ENCODE data around the gene CAP2. TPM values are rescaled to one million over a fixed set of nuclear protein-coding genes. Genes with fewer than 3 reads are reported as not detected.

CAP2 gene
- total RNA-seq, 1 experiment from 2014 or later: 35.9 TPM

DNA sequence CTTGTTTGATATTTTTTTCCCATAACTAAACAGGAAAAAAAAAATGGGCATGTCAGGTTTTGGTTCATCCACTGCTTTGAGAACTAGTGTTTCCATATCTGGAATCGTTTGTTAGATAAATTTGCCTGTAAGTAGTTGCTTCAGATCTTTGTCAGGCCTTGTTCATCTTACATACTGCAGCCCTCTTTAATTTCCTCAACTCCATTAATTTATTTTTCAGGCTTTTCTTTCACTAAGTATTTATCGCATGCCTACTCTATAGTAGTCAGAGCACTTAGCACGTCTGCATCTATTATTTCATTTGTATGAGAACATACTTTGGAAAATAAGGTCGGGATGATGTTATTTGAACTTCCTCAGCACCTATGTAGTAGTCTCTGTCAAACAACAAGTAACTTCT, 80.9 kb downstream of the CAP2 start:
- no peak for DNase-seq (ENCODE audit: low read depth)

DNA sequence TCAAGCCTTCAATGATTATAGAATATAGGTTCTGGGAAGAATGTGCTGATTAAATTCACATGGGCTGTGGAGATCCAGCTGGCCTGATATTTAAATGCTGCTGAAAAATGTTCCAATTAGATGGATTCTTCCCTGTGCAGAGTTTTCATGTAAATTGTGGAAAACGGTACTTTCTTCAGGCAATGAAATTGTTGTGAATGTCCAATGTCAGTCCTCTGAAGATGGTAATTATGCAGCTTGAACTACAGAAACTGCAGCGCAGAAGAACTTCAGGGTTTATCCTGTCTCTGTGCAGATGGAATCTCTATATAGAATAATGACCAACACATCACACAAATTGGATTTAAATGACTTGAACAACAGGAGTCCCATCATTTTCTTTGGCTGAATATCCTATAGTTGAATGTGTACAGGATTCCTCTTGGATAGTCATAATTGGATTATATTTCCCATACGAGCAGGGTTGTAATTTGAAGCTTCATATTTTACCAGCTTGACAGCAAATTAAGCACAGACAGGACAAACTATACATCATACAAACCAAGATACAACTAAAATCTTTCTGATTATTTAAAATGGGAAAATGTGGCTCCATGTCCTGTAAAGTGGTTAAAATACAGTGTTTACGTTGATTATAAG, 82.3 kb downstream of the CAP2 start:
- no peak for DNase-seq (ENCODE audit: low read depth)

DNA sequence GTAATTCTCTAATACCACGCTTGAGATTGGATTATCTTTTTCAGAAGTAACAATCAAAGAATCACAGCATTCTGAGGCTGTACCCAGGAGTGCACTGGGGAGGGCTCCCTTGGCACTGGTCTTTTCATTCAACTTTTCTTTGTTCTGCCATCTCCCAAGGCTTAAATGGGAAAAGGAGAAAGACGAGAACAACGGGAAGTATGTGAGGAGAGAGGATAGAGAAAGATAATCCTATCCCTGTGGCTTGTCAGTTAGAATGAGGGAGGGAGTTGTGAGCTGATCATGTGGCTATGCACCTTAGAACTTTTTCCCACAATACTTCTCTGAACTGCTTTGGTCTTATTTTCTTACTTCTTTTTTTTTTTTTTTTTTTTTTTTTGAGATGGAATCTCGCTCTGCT, 83.1 kb downstream of the CAP2 start:
- DNase-seq (ENCODE audit: low read depth): no peak

DNA sequence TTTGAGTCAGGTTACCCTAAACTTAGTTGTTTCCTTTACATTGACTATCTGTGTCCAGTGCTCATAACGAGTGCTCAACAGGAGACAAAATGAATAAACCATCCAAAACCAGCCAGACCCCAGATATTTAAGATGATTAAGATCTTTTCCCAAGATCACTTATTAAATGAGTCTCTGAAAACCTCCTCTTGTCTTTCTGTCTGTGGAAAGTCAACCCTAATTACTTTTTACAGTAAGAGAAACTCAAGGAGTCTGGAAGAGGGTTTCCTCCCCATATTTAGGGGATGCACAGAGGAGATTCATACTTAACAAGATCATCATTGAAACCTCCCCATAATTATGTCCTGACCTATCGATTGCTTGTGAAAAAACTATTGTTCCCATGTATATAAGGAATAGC, 84.0 kb downstream of the CAP2 start:
- no peak for DNase-seq (ENCODE audit: low read depth)

DNA sequence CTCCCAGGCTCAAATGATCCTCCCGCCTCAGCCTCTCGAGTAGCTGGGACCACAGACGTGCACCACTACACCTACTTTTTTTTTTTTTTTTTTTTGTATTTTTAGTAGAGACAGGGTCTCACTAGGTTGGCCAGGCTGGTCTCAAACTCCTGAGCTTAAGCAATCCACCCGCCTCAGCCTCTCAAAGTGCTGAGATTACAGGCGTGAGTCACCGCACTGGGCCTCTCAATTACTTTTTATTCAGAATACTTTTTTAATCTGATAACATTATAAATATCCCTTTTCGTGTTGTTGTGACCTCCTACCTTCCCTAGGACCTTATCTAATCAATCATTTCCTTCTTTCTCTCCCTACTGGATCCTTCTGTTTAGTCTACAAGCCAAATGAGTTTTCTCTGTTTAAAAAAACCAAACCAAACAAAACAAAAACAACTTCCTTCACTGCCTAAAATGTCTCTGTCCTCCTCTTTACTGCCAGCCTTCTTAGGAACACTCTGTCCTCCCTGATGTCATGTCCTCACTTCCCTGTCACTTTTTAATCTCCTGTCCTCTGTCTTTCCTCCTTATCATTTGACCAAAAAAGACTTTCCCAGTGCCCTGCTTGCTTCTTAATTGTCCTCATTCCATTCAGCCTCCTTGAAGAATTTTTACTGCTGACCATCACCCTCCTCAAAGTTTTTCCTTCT, 85.0 kb downstream of the CAP2 start:
- no peak for DNase-seq (ENCODE audit: low read depth)

DNA sequence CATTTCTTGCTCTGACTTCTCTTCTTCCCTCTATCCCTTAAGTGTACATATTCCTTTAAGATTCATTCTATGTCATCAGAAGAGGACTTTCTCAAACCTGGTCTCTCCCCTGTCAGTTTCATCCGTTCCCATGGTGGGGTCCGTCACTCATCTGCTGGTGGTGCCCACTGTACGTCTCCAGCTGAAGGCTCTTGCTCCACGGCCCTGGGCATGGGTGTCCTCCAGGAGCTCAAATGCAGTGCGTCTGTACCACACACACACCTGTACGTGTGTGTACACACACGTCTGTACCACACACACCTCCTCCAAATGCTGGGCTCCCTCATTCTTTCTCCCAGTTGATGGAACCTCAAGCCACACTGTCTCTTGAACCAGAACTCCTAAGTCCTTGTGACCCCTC, 85.6 kb downstream of the CAP2 start:
- DNase-seq (ENCODE audit: low read depth): no peak

DNA sequence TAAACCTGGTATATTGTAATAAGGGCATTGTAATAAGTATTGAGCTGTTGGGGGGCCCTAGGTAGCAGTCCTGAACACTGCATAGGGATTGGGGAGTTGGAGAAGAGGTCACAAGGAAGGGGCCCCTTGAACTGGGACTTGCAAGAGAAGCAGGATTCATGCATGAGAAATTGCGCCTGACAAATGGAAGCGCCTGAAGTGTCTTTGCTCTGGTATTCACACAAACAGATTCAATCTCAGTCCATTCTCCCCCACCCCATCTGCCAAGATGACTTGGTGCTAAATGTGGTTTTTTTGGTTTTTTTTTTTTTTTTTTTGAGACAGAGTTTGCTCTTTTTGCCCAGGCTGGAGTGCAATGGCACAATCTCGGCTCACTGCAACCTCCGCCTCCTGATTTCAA, 87.1 kb downstream of the CAP2 start:
- no peak for DNase-seq (ENCODE audit: low read depth)

DNA sequence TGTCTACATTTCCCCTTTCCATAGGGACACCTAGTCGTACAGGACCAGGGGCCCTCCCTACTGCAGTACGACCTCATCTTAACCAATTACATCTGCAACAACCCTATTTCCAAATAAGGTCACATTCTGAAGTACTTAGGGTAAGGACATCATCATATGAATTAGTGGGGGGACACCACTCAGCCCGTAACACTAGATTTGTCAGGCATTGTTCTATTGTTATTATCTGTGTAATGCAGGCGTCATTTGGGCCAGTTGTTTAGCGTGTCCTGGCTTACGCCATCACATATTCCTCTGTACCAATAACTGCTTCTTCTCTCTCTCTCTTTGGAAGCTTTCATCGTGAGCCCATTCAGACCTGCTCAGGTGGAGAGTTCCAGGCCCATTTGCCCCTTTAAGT, 89.3 kb downstream of the CAP2 start:
- no peak for DNase-seq (ENCODE audit: low read depth)

DNA sequence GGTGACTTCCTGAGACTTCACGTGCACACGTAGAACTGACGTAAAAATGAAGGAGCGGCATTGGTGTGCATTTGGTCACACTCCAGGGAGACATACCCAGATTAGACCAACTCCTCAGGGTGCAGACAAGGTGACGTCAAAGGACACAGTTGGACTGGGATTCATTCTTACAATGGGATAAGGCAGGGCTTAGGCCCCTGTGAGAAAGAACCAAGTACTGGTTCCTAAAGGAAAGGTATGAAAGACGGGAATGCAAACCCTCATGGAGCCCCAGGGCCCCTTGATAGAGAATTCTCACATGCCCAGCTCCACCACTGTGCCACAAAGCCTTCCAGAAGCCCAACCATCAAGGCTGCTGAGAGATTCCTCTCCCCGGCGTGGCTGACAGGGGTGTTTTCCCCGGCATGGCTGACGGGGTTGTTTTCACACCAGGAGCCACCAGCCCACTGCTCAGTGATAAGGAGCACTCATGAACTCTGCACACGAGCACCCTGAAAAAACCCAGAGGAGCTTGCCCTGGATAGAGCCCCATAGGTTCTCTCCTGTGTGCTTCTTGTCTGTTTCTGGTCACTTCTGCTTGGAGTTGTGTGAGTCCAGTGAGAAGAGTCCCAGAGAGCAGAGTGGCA, 90.1 kb downstream of the CAP2 start:
- DNase-seq (ENCODE audit: low read depth): no peak

DNA sequence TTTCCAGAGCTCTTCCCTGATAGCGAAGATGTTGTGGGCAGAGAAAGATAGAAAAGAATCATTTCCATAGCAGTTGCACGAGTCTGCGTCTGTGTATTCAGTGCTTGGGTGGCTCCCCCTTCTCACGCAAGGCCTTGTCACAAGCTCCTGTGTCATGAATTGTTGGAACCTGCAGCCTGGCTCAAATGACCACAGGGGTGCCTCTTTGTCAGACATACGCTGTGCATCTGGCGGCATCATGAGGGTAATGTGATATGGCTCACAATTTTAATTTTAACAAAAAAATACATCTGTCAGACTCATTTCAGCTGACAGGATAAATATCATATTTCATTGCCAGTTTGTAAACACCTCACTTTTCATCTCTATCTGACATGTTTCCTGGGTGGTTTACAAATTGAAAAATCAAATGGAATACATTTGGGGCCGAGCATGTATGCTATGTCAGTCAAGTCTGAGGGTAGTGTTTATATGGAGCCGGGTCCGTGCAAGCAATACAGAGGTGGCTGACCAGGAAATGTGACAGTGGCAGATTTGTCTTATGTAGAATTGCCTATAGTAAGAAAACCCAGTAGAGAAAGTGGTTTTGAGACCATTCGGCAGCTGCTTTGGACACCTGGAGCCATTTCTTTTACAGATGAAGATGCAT, 90.9 kb downstream of the CAP2 start:
- DNase-seq (ENCODE audit: low read depth): peak; percentile 61

DNA sequence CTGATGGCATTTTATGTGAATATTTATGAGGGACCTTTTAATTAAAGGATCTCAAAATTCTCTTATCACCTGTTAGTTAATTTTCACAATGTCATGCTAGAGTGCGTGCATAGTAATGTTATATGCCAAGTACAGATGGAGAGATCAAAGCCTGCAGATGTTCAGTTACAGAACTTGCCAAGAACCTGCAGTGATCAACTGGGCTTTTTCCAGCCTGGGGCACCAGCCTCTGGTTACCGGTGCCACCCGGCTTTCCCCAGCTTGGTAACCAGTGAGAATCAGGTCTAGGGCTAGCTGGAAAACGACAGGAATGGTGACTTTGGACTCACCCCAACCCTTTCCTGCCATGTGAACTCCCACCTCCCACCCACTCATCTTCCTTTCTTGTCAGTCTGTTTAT, 91.8 kb downstream of the CAP2 start:
- DNase-seq (ENCODE audit: low read depth): no peak

DNA sequence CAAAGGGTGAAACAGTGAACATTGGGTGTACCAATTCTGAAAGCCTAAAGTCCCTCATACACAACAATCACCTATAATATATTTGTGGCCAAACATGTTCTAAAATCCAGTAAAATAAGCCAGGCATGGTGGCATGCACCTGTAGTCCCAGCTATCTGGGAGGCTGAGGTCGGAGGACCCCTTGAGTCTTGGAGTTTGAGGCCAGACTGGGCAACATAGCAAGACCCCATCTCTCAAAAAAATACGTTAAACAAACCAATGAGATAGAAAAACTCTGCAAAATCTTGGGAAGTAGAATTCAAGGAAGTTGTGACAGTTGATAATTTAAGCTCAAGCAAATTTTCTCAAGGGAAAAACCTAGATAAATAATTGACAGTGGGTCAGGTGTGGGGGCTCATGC, 92.6 kb downstream of the CAP2 start:
- DNase-seq (ENCODE audit: low read depth): no peak

DNA sequence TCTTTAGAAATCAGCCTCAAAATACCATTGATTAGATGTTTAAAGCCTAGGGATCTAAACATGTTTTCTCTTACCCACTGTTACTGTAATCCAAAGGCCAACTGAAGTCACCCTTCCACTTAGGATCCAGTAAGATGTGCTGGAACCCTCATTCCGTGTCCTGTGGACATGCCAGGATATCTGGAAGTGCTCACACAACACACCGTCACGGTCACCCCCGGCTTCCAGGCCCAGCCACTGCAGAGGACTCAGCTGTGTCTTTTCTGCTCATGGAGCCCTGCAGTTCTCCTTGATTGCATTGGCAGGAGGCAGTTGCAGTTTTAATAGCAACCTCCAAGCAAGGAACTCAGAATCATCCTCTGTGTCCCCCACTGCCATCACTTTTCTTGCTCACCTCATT, 93.3 kb downstream of the CAP2 start:
- no peak for DNase-seq (ENCODE audit: low read depth)

DNA sequence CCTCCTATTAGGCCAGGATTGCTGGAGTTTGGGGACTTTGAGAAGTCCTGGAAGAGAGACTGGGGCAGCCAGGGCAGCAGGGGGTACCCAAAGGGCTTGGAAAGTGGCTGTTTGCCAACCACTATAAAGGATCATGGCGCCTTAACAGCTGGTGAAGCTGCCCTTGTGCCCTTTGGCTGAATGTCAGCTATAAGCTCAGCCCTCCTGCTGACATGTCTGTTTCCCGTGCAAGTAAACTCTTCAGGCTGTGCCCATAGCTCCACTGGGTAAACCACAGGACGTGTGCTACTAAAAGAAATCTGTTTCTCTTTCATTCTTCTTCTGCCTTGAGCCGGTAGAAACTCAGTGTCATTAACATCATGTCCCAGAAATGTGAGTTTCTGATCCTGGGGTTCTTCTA, 97.3 kb downstream of the CAP2 start:
- DNase-seq (ENCODE audit: low read depth): peak; percentile 85

DNA sequence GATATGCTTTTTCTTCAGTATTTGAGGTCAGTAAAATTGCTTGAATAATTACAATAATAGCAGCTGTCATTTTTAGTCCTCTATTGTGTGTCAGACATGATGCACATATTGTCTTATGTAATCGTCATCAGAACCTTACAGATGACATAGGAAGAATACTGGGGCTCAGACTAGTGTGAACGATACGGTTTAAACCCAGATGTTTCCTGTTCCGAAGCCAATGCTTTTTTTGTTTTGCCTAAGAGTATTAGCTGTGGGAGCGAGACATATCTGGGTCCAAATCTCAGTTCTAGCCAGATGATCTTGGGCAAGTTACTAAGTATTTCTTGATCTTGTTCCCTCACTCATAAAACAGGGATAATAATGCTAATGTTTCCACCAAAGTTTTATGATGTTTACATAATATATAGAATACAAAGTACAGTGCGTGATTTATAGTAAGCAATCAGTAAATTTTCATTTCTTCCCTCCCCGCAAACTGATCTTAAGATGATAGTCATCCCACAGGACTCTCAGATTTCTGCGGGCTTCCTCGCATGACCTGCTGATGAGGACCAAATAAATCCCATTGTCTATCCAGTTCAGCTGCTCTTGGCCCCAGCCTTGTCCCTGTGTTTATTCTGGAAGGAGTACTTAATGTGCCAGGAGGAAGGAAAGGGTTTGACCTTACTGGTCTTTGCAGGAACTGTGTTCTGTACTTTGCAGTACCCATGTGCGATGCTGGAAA, 98.2 kb downstream of the CAP2 start:
- DNase-seq (ENCODE audit: low read depth): peak; percentile 35

DNA sequence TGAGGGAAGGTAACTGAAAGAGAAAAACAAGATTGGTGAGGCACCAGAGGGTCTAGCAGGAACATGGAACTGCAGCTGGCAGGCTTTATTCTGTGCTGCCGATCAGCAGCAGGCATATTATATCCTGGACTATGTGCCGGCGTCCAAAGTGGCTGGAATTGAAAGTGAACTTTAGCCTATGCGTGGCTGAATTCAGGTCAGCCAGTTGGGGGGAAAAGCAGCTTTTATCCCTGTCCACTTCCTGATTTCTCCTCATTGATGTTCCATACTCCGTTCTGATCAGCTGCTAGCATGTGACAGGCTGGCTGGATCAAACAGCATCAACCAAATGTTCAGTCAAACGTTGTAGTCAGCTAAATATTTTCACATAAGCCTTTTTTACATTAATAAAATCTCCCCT, 99.0 kb downstream of the CAP2 start:
- DNase-seq (ENCODE audit: low read depth): no peak

DNA sequence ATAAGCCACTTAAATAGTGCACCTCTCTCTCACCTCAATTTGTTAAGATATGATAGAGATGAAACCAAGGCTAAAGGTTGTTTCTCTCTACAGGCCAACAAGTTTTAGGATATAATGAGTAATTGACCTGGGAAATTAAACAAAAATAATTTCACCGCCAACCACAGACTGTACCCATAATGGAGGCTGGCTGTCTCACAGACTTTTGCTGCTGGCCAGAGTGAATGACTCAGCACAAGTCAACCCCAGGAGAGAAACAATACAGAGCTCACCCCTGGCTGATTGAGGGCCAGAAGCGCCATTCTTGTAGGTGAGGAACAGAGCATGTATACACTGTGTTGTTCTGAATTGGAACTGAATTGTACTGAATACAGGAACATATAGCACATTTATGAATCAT, 99.9 kb downstream of the CAP2 start:
- peak; percentile 85 for DNase-seq (ENCODE audit: low read depth)

DNA sequence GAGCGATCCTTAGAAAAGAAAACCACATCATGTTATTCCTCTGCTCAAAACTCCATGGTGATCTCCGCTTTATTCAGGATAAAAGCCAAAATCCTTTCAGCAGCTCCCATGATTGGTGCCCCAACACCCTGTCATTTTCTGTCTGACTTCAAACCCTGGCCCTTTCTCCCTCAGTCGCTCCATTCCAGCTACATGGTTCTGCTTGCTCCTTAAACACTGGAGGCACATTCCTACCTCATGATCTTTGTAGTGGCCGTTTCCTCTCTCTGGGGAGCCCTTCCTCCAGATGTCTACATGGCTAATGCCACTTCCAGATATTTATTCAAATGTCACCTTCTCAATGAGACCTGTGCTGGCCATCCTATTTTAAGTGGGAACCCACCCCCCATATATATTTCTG, 100.8 kb downstream of the CAP2 start:
- DNase-seq (ENCODE audit: low read depth): no peak

DNA sequence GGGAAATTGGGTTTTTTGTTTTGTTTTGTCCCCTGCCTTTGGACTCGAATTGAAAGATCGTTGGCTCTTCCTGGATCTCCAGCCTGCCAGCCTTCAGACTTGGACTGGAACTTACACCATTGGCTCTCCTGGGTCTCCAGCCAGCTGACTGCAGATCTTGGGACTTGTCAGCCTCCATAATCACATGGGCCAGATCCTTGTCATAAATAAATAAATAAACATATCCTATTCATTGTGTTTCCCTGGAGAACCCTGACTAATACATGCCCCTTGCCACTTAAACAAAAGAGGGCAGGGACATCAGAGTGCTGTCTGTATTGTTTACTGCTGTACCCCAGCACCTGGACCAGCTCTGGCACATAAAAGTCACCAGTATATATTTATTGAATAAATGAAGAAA, 101.5 kb downstream of the CAP2 start:
- no peak for DNase-seq (ENCODE audit: low read depth)

DNA sequence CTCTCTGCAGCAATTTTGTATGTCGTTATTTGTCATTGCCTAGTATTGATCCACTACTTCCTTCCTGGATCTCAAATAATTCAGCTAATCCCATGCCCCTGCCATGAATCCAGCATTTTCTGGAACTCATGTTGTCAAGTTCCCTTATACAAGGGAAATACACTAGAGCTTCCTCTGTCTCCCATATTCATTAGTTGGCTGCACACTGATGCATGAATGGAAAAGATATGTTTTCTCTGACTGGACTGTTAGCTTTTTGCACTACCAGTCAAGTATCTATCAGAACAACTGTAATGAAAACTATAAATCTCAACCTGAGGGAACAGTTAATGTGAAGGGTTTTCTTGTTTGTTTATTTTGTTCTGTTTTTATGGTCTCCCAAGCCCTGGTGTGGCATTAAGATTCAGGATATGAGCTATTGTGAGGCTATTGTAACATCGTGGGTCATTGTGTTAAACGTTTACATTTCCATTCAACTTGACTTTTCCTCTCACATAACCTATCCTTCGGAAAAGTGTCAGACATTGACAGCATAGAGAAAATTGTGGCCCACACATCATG, 104.2 kb downstream of the CAP2 start:
- no peak for DNase-seq (ENCODE audit: low read depth)

DNA sequence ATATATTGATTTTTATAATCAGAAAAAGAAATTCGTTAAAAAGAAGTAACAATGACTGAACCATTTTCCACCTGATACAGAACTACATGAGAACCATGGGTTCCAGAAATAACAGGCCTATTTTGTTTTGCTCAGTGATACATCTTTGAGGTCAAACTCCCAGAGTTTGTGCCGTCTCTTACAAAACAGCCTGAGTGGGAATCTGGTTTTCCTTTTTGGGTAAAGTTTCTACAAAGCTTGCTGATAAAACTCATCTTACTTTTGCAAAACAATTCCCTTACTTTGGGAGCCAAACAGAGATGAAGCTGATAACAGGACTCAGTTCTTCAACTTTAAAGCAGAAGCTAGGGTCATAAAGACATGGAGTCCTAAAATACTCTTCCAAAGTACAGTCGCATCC, 108.0 kb downstream of the CAP2 start:
- no peak for DNase-seq (ENCODE audit: low read depth)
